Stimulated activated naive CD4-positive, alpha-beta T cell (primary cell): Measurements from ENCODE around the gene PDZRN4.

Source experiments
- DNase-seq, 6 experiments: peaks; one replicate each; lab custom pipeline; 2025; lab: John Stamatoyannopoulos, UW

PDZRN4 gene

DNA sequence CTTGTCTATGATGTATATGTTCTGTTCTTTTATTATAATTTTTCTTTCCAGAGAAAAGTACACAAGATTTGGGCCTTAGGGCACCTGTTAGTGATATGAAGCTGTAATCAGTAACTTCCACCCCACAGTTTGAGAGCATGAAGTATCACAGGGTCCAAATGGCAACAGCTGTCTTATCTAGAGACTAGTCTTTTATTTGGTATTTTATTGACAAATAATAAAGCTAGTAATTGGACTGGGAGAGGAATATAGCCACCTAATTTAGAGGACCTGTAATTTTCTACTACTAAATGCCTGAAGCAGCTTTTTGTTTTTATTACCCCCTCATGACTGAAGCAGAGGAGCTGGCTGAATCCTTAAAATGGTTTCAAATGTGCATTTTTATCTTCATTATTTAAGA lies 174.8 kb downstream of the PDZRN4 start:
- DNase-seq, result no peak

DNA sequence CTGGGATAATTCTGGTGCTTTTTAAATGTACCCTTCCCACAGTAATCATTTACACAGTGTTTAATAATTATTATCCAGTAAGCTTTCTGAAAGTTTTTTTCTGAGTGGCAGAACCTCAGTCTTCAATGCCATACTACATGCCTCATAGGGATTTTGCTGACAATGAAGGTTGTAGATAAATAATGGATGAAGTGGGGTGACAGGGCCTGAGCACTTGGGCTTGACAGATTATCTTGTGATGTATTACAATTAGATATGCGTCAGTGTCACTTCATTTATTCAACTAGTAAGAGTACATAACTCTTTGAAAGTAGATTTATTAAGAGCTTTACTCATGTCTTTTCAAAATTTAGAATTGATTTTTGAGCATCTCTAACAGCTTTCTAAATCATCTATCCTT lies 176.1 kb downstream of the PDZRN4 start:
- DNase-seq, result no peak

GRCh38 chr12:41365653-41366171 lies 177.6 kb downstream of the PDZRN4 start:
- DNase-seq, result no peak

GRCh38 chr12:41367726-41368405 lies 179.7 kb downstream of the PDZRN4 start:
- no peak for DNase-seq

DNA sequence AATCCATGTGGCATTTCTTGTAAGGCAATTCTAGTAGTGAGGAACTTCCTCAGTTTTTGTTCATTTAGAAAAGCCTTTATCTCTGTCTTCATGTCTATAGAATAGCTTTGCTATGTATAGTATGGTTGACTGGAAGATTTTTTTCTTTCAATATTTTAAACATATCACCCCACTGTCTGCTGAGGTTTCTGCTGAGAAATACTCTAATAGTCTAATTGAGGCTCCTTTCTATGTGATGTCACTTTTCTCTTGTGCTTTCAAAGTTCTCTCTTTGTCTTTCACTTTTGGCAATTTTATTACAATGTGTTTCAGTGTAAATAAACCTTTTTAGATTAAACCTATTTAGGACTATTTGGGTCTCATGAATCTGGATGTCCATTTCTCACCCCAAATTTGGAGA lies 192.8 kb downstream of the PDZRN4 start:
- DNase-seq, result no peak

- no peak for DNase-seq
These were observed 214.7 kb downstream of the PDZRN4 start for GRCh38 chr12:41402801-41403200.

- no peak for DNase-seq
These were observed 219.2 kb downstream of the PDZRN4 start for GRCh38 chr12:41407232-41407799.

GRCh38 chr12:41409628-41410027 lies 221.5 kb downstream of the PDZRN4 start:
- DNase-seq, result no peak

- DNase-seq, result no peak
These were observed 230.5 kb downstream of the PDZRN4 start for GRCh38 chr12:41418586-41418985.

DNA sequence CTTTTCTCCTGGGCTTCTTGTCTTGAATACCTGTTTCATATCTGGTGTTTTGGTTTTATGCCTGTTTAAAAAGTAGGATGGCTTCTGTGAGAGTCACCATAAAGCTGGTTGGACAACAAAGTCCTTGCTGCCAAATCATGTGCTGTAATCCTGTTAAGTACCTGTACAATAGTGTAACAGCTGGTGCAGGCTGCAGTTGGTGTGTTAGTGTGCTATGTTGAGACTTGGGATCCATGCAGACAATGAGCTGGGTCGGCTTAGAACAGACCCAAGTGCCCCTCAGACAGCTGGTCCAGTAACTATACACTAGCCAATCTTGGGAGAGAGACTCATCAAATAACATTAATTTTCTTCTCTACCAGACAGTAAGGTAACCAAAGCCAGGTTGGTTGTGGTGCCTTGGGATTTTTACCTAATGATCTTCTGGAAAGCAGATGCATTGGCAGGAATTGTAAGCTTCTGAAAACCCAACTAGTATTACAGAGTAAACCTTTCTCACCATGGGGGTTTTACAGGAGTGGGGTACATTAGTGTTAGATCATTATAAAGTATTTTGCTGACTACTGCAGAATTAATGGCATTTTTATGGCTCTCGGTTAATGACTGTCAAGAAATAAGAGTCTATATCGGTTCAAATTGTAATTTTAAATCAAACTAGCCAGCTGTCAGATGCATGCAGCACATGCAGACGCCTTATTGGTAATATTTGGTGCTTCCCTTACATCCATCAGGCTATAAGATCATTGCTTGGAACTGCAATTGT lies 231.2 kb downstream of the PDZRN4 start:
- no peak for DNase-seq

- DNase-seq, result no peak
These were observed 236.5 kb downstream of the PDZRN4 start for GRCh38 chr12:41424651-41425050.

DNA sequence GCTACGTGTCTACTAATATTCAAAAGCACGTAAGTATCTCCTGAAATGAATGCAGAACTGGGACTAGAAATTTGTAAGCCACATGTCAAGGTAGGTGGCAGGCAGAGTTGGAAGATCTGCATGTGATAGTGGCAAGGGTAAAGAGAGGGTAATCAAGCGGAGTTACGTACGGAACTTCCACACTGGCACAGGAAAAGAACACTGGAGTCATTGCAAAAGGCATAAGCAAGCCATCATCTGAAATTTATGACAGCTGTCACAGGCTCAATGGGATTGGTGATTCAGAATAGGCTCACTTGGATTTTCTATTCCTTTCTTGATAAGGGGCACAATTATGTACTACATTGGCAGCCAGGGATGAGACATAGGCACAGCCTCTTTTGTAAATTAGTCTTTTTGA lies 245.3 kb downstream of the PDZRN4 start:
- DNase-seq, result no peak

DNA sequence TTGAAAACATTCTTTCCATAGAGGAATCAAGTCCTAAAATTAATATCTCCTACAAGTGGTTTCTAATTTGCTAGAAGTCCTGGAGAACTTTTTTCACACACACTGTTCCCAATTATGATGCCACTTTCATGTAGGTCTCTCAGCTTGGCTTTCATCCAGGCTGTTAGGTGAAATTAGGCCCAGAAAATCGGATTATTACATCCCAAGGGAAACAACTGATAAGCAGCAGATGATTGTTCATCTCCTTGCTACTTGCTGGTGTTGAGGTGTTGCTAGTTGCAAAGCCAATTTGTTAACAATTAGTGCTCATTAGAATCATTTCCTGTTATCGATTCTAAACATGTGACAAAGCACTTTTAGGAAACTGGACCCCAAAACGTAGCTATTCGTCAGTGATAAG lies 248.0 kb downstream of the PDZRN4 start:
- DNase-seq, result no peak

DNA sequence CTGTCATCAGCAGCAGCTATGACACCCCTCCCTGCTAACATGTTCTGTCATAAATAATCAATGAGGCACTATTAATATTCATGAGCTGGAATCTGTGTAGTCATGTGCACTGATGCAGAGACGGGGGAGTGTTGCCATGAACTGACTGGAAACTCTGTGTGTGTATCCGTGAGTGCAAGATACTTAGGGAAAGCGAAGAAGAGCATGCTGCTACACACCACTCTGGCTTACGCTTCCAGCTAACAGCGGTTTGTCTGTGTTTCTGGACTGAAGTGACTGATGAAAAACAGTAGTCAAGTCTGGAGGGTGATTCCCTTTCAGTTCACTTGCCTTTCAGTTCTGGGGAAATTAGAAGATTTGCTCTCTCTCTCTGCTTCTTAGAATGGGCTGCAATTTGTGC lies 249.4 kb downstream of the PDZRN4 start:
- DNase-seq, result no peak

GRCh38 chr12:41438854-41439541 lies 250.9 kb downstream of the PDZRN4 start:
- no peak for DNase-seq

GRCh38 chr12:41439801-41440200 lies 251.7 kb downstream of the PDZRN4 start:
- DNase-seq, result no peak

DNA sequence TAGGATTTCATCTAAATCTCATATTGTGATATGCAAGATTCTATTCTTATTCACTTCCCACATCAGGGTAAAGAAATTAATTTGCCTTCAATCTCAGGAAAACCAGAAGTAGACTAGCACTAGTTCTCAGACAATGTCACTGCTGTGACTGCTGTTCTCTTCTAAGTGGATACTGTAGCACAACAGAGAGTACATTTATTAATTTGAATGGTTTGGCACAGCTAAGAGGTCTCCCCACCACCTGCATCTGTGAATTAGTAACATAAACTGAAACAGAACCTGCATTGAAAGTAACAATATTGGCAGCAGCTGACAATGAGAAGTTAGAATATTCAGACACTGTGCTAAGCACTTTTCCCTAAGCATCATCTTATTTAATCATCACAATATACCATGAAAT lies 253.1 kb downstream of the PDZRN4 start:
- no peak for DNase-seq

GRCh38 chr12:41442896-41443295 lies 254.8 kb downstream of the PDZRN4 start:
- DNase-seq, result no peak

- no peak for DNase-seq
These were observed 255.6 kb downstream of the PDZRN4 start for GRCh38 chr12:41443690-41444089.

DNA sequence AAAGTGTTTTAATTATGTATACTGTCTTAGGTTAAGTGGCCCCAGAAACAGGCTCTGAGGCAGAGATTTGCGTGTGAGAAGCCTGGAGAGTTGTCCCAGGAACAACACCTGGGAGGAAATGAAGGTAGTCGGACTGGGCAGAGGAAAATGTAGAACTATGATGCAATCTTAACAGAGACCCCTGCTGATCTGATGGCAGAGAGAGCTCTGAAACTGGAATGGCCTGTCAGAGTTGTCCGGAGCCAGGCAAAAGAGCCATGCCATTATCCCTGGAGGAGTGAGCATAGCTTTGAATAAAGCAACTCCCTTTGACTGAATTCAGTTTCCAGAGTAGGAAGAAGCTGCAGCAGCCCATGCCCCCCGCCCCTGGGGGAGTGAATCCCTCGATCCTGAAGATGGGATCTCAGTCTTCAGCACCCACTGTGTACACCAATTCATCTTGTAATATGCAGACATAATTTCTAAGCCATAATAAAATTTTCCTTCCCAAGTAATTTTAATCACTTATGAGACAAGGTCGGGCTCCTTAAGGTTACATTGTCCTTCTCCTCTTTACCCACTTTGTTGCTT lies 264.8 kb downstream of the PDZRN4 start:
- no peak for DNase-seq

GRCh38 chr12:41453409-41453808 lies 265.3 kb downstream of the PDZRN4 start:
- no peak for DNase-seq
